Testis (tissue), 3 donors: ENCODE results near the gene C12orf57. TPM values are rescaled to one million over a fixed set of nuclear protein-coding genes. Genes with fewer than 3 reads are reported as not detected.

Source experiments
- DNase-seq: peaks from one replicate; pipeline ENCODE4 v3.0.0-alpha.2; 2019
- H3K27ac ChIP-seq, 2 donors: fragments of 200-600 bp; sonication (generic); one replicate each; pipeline ENCODE4 v1.5.1; 2019
- H3K27me3 ChIP-seq: fragments of 200-600 bp; sonication (generic); one replicate; pipeline ENCODE4 v1.5.1; 2019
- H3K36me3 ChIP-seq: fragments of 200-600 bp; sonication (generic); one replicate; pipeline ENCODE4 v1.5.1; 2017; ENCODE audit warnings: low read depth; ENCODE audit errors: missing control alignments
- H3K4me1 ChIP-seq: fragments of 200-600 bp; sonication (generic); one replicate; pipeline ENCODE4 v1.5.1; 2019
- H3K4me3 ChIP-seq, 2 donors: fragments of 200-600 bp; sonication (generic); one replicate each; pipeline ENCODE4 v1.5.1; 2017 to 2019
- H3K9me3 ChIP-seq: fragments of 200-600 bp; sonication (generic); one replicate; pipeline ENCODE4 v1.5.1; 2017
- CTCF ChIP-seq, 3 experiments: fragments of 450-650 bp in 2 of 3; fragments of 200-600 bp in 1 of 3; sonication (generic) in 1 of 3; IDR thresholded peaks; one replicate each; pipeline ENCODE4 v1.5.1; 2016 to 2019; ENCODE audit warnings: antibody characterized with exemption in 3 of 3, mild to moderate bottlenecking in 2 of 3, moderate library complexity in 1 of 3
- POLR2A ChIP-seq: fragments of 450-650 bp; IDR thresholded peaks from one replicate; pipeline ENCODE4 v1.6.1; 2017; ENCODE audit warnings: antibody characterized with exemption, mild to moderate bottlenecking, moderate library complexity
- WGBS, 2 donors: methylation state at CpG; one replicate each; pipeline ENCODE4 v1.1.5; 2018; 5-methylcytosine and 5-hydroxymethylcytosine counted together
- intact Hi-C: fragments of 100-400 bp; cut with DNase I; formaldehyde crosslinking; loops from one replicate; pipeline ENCODE4 v1.15.1; 2023; ENCODE audit warnings: low total_unique reads
- polyA plus RNA-seq: library from polyadenylated mRNA; stranded (reverse); fragments of 350-450 nt; fragmentation: Illumina TruSeq; extraction: RNeasy Lipid Tissue Mini Kit (QIAGEN cat#74804); gene quantifications from one replicate; pipeline ENCODE4 v1.2.3, GENCODE V29; 2014; ENCODE audit warnings: low read depth, low replicate concordance; ENCODE audit not compliant: insufficient read depth
- total RNA-seq, 2 donors: library from RNA; depleted of rRNA; stranded (reverse); fragments of >200 nt; gene quantifications; one replicate each; pipeline ENCODE4 v1.2.3, GENCODE V29; 2016

The C12orf57 gene
- total and polyA plus RNA-seq, 3 donors from 2014 or later = 141 to 236 (median 143) TPM

DNA sequence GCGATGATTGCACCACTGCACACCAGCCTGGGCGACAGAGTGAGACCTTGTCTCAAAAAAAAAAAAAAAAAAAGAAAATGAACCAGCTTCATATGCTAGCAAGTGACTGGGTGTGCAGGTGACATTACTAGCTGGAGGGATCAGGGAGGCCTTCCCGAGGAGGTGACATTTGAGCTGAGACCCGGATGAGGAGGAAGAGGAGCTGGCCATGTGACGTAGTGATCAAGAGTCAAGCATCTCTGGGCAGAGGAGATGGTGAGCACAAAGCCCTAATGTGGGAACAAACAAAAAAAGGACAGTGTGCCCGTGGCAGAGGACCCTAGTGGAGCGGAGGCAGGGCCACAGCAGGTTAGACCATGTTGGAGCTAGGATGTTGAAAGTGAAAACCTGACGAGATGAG, 3.8 kb downstream of the C12orf57 start:
- Histone ChIP-seq H3K27ac (no peak overlapping the region), H3K9me3 (no peaks in the 10 kb centered on the region), H3K4me1 (peaks cover 27% of the 10 kb centered on the region), H3K27me3 (no peaks in the 10 kb centered on the region), H3K4me3 (no peak overlapping the region), H3K36me3 (no peaks in the 10 kb centered on the region)
- no peak for DNase-seq
- intact Hi-C loops = loop anchor here (10.0 kb wide), 1 partner anchor 147 kb away; the partner anchor contains the start of gene C1R
- TF ChIP-seq CTCF (IDR thresholded peaks at IDR 0.05) = no peak
- TF ChIP-seq POLR2A = no peak
- 87 to 91% methylated on average over 8 of the region's 8 CpGs for WGBS, 2 donors

- Histone ChIP-seq H3K4me1 (peaks cover 27% of the 10 kb centered on the region), H3K4me3 (no peak overlapping the region), H3K9me3 (no peaks in the 10 kb centered on the region), H3K27ac (no peak overlapping the region), H3K36me3 (no peaks in the 10 kb centered on the region), H3K27me3 (no peaks in the 10 kb centered on the region)
- intact Hi-C loops = loop anchor here (10.0 kb wide), 1 partner anchor 146 kb away; the partner anchor contains the start of gene C1R
- WGBS, 2 donors = 74 to 80% methylated on average over 14 to 15 of the region's 15 CpGs
- TF ChIP-seq POLR2A = no peak
- no peak for DNase-seq
Measured at GRCh38 chr12:6948873-6949594, 5.2 kb downstream of the C12orf57 start.

DNA sequence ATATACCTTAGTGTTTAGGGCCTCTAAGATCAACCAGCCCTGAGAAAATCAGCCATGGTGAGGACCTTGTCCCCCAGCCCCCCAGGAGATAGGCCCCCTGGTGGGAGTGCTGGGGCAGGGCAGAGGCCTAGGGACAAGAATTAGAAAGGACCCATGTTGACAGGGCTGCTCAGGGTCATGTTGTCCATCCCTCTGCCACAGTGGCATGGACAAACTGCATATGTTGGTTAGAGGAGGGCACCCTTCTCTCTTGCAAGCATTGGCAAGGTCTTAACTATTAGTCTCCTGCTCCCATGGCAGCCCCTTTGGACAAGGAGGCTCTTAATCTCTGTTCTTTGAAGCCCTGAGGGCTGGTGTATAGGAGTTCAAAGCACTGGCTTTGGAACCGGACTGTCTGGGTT, 6.6 kb downstream of the C12orf57 start:
- H3K27me3 ChIP-seq = no peaks in the 10 kb centered on the region
- H3K27ac ChIP-seq = no peak overlapping the region
- H3K36me3 ChIP-seq = no peaks in the 10 kb centered on the region
- H3K4me3 ChIP-seq = no peak overlapping the region
- no peak for DNase-seq
- WGBS, 2 donors = 83 to 100% methylated on average over 1 of the region's 1 CpG
- H3K4me1 ChIP-seq = peaks cover 31% of the 10 kb centered on the region
- intact Hi-C loops = no loop called here
- no peaks in the 10 kb centered on the region for H3K9me3 ChIP-seq
- TF ChIP-seq CTCF (IDR thresholded peaks at IDR 0.05) (no peak), POLR2A (no peak)

DNA sequence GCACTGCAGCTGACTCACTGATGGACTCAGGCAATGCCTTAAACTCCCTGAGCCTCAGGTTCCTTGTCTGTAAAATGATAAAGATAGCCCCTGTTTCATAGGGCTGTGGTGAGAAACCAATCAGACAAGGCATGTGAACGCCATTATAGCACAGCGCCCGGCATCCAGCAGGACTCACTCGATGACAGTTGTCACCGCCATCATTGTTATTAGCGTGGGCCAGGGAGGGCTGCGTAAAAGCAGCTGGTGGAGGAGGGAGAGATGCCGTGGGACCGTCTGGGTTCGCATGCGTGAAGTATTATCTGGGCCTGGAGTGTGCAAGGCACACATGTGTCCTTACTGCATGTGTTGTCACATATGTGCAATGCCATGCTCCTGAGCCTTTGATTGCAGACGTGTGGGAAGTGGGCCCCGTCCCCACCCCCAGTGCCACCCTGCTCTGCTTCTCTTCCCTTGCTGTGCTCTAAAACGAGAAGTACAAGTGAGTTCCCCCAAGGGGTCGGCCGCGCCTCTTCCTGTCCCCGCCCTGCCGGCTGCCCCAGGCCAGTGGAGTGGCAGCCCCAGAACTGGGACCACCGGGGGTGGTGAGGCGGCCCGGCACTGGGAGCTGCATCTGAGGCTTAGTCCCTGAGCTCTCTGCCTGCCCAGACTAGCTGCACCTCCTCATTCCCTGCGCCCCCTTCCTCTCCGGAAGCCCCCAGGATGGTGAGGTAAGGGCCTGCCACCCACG, 7.2 kb downstream of the C12orf57 start, which contains the start of gene PTPN6:
PTPN6 (plus strand) TSS at position 546 of the 730 bp plus-strand sequence; CDS start at position 703, 157 bp downstream.
- no peaks in the 10 kb centered on the region for H3K9me3 ChIP-seq
- intact Hi-C loops = no loop called here
- no peak within 1 kb of the TSS for H3K27ac ChIP-seq
- H3K4me1 ChIP-seq = peaks cover 25% of the 10 kb centered on the region
- no peak for DNase-seq
- WGBS, 2 donors = 79 to 96% methylated on average over 15 to 25 of the region's 25 CpGs
- no peaks in the 10 kb centered on the region for H3K27me3 ChIP-seq
- H3K36me3 ChIP-seq = no peaks in the 10 kb centered on the region
- TF ChIP-seq CTCF (IDR thresholded peaks at IDR 0.05) (no peak), POLR2A (no peak)
- H3K4me3 ChIP-seq = peak within 1 kb of the TSS in 1 of 2 donors; percentile 13

DNA sequence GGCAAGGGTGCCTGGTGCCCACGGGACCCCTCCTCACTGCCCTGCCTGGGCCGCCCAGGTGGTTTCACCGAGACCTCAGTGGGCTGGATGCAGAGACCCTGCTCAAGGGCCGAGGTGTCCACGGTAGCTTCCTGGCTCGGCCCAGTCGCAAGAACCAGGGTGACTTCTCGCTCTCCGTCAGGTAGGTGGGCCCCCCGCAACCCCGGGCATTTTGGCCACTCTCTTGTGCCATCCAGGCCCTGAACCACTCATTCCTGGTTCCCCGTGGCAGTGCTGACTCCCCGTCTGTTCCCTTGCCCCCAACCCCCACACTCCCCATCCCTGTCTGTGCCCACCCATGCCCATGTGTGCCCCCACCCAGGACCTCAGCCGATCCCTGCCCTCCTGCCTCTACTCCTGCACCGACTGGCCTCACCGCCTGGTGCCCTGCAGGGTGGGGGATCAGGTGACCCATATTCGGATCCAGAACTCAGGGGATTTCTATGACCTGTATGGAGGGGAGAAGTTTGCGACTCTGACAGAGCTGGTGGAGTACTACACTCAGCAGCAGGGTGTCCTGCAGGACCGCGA, 7.8 kb downstream of the C12orf57 start:
- no peak for DNase-seq
- no peak for TF ChIP-seq CTCF (IDR thresholded peaks at IDR 0.05)
- no peak overlapping the region for H3K27ac ChIP-seq
- intact Hi-C loops = no loop called here
- H3K36me3 ChIP-seq = no peaks in the 10 kb centered on the region
- H3K4me3 ChIP-seq = peak overlapping the region in 1 of 2 donors; percentile 13
- WGBS, 2 donors = 88 to 90% methylated on average over 11 to 20 of the region's 20 CpGs
- no peaks in the 10 kb centered on the region for H3K27me3 ChIP-seq
- peaks cover 21% of the 10 kb centered on the region for H3K4me1 ChIP-seq
- H3K9me3 ChIP-seq = no peaks in the 10 kb centered on the region
